ENCODE results near the gene POLR2J3. TPM values are rescaled to one million over a fixed set of nuclear protein-coding genes. Genes with fewer than 3 reads are reported as not detected.
"Not testable (repeated sequence)": the region's sequence is repeated elsewhere in the genome, so short reads cannot be mapped to it uniquely, and the experiment has no call there.

POLR2J3 gene
- total and polyA plus RNA-seq, 2 donors (not counting 3 experiments of a cell fraction or from before 2014, with no cell fraction given), result 40.7 to 63.1 TPM

DNA sequence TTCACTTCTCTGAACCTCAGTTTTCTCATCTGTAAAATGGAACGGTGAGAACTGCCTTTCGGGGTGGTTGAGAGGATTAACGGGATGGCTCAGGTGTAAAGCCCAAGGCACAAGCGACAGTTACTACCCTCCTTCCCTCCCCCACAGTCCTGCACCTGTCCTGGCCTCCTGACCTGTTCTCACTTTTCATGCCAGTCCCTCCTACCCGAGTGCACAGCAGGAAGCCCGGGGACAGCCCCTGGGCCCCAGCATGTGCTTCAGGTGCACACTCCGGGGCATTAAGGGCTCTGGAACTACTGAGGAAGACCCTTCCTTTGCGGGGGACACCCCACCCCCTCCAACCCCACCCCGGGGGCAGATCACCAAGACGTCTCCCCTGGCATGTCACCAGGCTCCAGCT, 43.5 kb upstream of the POLR2J3 start:
- H3K4me3 ChIP-seq (replicated peaks in 1 of 3; ENCODE audit: insufficient read depth in 1 of 3, low read depth in 1 of 3, low read length in 3 of 3); H3K4me2 ChIP-seq (ENCODE audit: insufficient read depth, low read length); CTCF ChIA-PET; H3K9ac ChIP-seq (replicated peaks; ENCODE audit: extremely low read depth, insufficient read depth, low read length); dilution Hi-C loops (cut with MboI; ENCODE audit: extremely low pct_ligation_motif_present, low sequenced_read_pairs); POLR2A ChIA-PET; BruUV-seq (replicated peaks); FAIRE-seq; H3K4me1 ChIP-seq (ENCODE audit: control insufficient read depth, extremely low read depth, insufficient read depth, low read length); H3K27ac ChIP-seq (ENCODE audit: insufficient read depth, low read depth, low read length); H2AFZ ChIP-seq (ENCODE audit: low read depth, low read length); DNase-seq (ENCODE audit: low read depth, low spot score); H4K20me1 ChIP-seq (replicated peaks; ENCODE audit: control insufficient read depth, extremely low read depth, insufficient read depth, low read length); H3K27me3 ChIP-seq (ENCODE audit: control insufficient read depth in 2 of 2, insufficient read depth in 2 of 2, low read length in 2 of 2); H3K36me3 ChIP-seq (ENCODE audit: control insufficient read depth in 2 of 2, extremely low read depth in 1 of 2, insufficient read depth in 2 of 2, low read length in 2 of 2); H3K9me1 ChIP-seq (replicated peaks; ENCODE audit: control insufficient read depth, extremely low read depth, insufficient read depth, low read length); H3K79me2 ChIP-seq (ENCODE audit: control insufficient read depth, insufficient read depth, low read length); intact Hi-C loops (cut with micrococcal nuclease); H3K9me3 ChIP-seq (replicated peaks; ENCODE audit: control insufficient read depth, insufficient read depth, low read length): not testable (repeated sequence)

GRCh38 chr7:102614873-102615272, 42.5 kb upstream of the POLR2J3 start:
- not testable (repeated sequence) for H3K36me3 ChIP-seq (ENCODE audit: control insufficient read depth in 2 of 2, extremely low read depth in 1 of 2, insufficient read depth in 2 of 2, low read length in 2 of 2)

DNA sequence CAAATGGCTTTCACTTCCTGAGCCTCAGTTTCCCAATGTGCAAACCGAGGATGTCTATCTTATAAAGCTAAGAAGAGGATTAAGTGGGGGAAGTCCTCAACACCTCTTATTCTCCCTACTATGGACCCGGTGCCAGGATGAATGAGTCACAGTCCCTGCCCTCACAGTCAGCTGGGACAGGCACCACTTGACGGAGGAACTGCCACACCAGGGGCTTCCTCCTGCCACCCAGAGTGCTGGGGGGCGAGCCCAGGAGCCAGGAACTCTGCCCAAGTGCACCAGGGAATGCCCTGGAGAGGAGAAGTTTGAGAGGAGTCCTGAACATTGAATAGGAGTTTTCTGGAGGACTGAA, 41.9 kb upstream of the POLR2J3 start:
- H3K9me1 ChIP-seq (replicated peaks; ENCODE audit: control insufficient read depth, extremely low read depth, insufficient read depth, low read length); H3K4me2 ChIP-seq (ENCODE audit: insufficient read depth, low read length); CTCF ChIA-PET; BruUV-seq (replicated peaks); H3K4me3 ChIP-seq (replicated peaks in 1 of 3; ENCODE audit: insufficient read depth in 1 of 3, low read depth in 1 of 3, low read length in 3 of 3); H3K79me2 ChIP-seq (ENCODE audit: control insufficient read depth, insufficient read depth, low read length); H3K9ac ChIP-seq (replicated peaks; ENCODE audit: extremely low read depth, insufficient read depth, low read length); H4K20me1 ChIP-seq (replicated peaks; ENCODE audit: control insufficient read depth, extremely low read depth, insufficient read depth, low read length); DNase-seq (ENCODE audit: low read depth, low spot score); H3K27ac ChIP-seq (ENCODE audit: insufficient read depth, low read depth, low read length); intact Hi-C loops (cut with micrococcal nuclease); H3K9me3 ChIP-seq (replicated peaks; ENCODE audit: control insufficient read depth, insufficient read depth, low read length); H3K36me3 ChIP-seq (ENCODE audit: control insufficient read depth in 2 of 2, extremely low read depth in 1 of 2, insufficient read depth in 2 of 2, low read length in 2 of 2); POLR2A ChIA-PET; H3K4me1 ChIP-seq (ENCODE audit: control insufficient read depth, extremely low read depth, insufficient read depth, low read length); H2AFZ ChIP-seq (ENCODE audit: low read depth, low read length); H3K27me3 ChIP-seq (ENCODE audit: control insufficient read depth in 2 of 2, insufficient read depth in 2 of 2, low read length in 2 of 2); dilution Hi-C loops (cut with MboI; ENCODE audit: extremely low pct_ligation_motif_present, low sequenced_read_pairs): not testable (repeated sequence)
- FAIRE-seq, result peak; percentile 84

More at GRCh38 chr7:102614873-102615272, 42.5 kb upstream of the POLR2J3 start:
- H3K4me1 ChIP-seq (ENCODE audit: control insufficient read depth, extremely low read depth, insufficient read depth, low read length); H3K27ac ChIP-seq (ENCODE audit: insufficient read depth, low read depth, low read length); H3K4me2 ChIP-seq (ENCODE audit: insufficient read depth, low read length); H4K20me1 ChIP-seq (replicated peaks; ENCODE audit: control insufficient read depth, extremely low read depth, insufficient read depth, low read length); H3K27me3 ChIP-seq (ENCODE audit: control insufficient read depth in 2 of 2, insufficient read depth in 2 of 2, low read length in 2 of 2); H3K9me3 ChIP-seq (replicated peaks; ENCODE audit: control insufficient read depth, insufficient read depth, low read length); POLR2A ChIA-PET; H3K4me3 ChIP-seq (replicated peaks in 1 of 3; ENCODE audit: insufficient read depth in 1 of 3, low read depth in 1 of 3, low read length in 3 of 3); H3K9me1 ChIP-seq (replicated peaks; ENCODE audit: control insufficient read depth, extremely low read depth, insufficient read depth, low read length); dilution Hi-C loops (cut with MboI; ENCODE audit: extremely low pct_ligation_motif_present, low sequenced_read_pairs); H3K79me2 ChIP-seq (ENCODE audit: control insufficient read depth, insufficient read depth, low read length); intact Hi-C loops (cut with micrococcal nuclease); CTCF ChIA-PET; H2AFZ ChIP-seq (ENCODE audit: low read depth, low read length); H3K9ac ChIP-seq (replicated peaks; ENCODE audit: extremely low read depth, insufficient read depth, low read length); BruUV-seq (replicated peaks); FAIRE-seq; DNase-seq (ENCODE audit: low read depth, low spot score): not testable (repeated sequence)

- CTCF ChIA-PET; BruUV-seq (replicated peaks); H3K36me3 ChIP-seq (ENCODE audit: control insufficient read depth in 2 of 2, extremely low read depth in 1 of 2, insufficient read depth in 2 of 2, low read length in 2 of 2); H3K79me2 ChIP-seq (ENCODE audit: control insufficient read depth, insufficient read depth, low read length); intact Hi-C loops (cut with micrococcal nuclease); H3K9me3 ChIP-seq (replicated peaks; ENCODE audit: control insufficient read depth, insufficient read depth, low read length); H3K4me2 ChIP-seq (ENCODE audit: insufficient read depth, low read length); H3K27ac ChIP-seq (ENCODE audit: insufficient read depth, low read depth, low read length); POLR2A ChIA-PET; H3K9ac ChIP-seq (replicated peaks; ENCODE audit: extremely low read depth, insufficient read depth, low read length); H3K4me3 ChIP-seq (replicated peaks in 1 of 3; ENCODE audit: insufficient read depth in 1 of 3, low read depth in 1 of 3, low read length in 3 of 3); H3K27me3 ChIP-seq (ENCODE audit: control insufficient read depth in 2 of 2, insufficient read depth in 2 of 2, low read length in 2 of 2); H4K20me1 ChIP-seq (replicated peaks; ENCODE audit: control insufficient read depth, extremely low read depth, insufficient read depth, low read length); dilution Hi-C loops (cut with MboI; ENCODE audit: extremely low pct_ligation_motif_present, low sequenced_read_pairs); H2AFZ ChIP-seq (ENCODE audit: low read depth, low read length); DNase-seq (ENCODE audit: low read depth, low spot score); H3K9me1 ChIP-seq (replicated peaks; ENCODE audit: control insufficient read depth, extremely low read depth, insufficient read depth, low read length); H3K4me1 ChIP-seq (ENCODE audit: control insufficient read depth, extremely low read depth, insufficient read depth, low read length): not testable (repeated sequence)
- peak; percentile 52 for FAIRE-seq
These were observed 41.4 kb upstream of the POLR2J3 start for GRCh38 chr7:102613575-102614345.
